H54 (cell line): ENCODE data around the gene NCKIPSD.

ENCODE experiments used
- DNase-seq: peaks from one replicate; pipeline ENCODE4 v3.0.0; 2011; ENCODE audit warnings: low spot score, mixed read lengths; ENCODE audit not compliant: insufficient read length
- FAIRE-seq: peaks from 3 replicates; lab custom pipeline; 2011; peaks lifted over from hg19 to GRCh38; lab: Jason Lieb, UNC
- POLR2A ChIP-seq: IDR thresholded peaks from 2 replicates; pipeline ENCODE4 v1.6.1; 2011; ENCODE audit warnings: low read depth, mild to moderate bottlenecking, low read length

The NCKIPSD gene

GRCh38 chr3:48656061-48656840, 29.5 kb downstream of the NCKIPSD start:
- no peak for FAIRE-seq
- DNase-seq, result no peak
- TF ChIP-seq POLR2A, result no peak

GRCh38 chr3:48655606-48656005, 30.1 kb downstream of the NCKIPSD start:
- no peak for TF ChIP-seq POLR2A
- no peak for DNase-seq
- FAIRE-seq, result no peak

GRCh38 chr3:48655063-48655462, 30.7 kb downstream of the NCKIPSD start:
- no peak for DNase-seq
- TF ChIP-seq POLR2A, result no peak
- no peak for FAIRE-seq

- DNase-seq, result no peak
- no peak for TF ChIP-seq POLR2A
- no peak for FAIRE-seq
Measured at GRCh38 chr3:48652923-48653715, 32.6 kb downstream of the NCKIPSD start.

GRCh38 chr3:48651771-48652170, 33.9 kb downstream of the NCKIPSD start:
- no peak for FAIRE-seq
- no peak for DNase-seq
- TF ChIP-seq POLR2A, result no peak

GRCh38 chr3:48650723-48651122, 35.0 kb downstream of the NCKIPSD start:
- TF ChIP-seq POLR2A, result no peak
- FAIRE-seq (no peak), DNase-seq (no peak)

- DNase-seq (no peak), FAIRE-seq (no peak)
- TF ChIP-seq POLR2A, result no peak
Measured at GRCh38 chr3:48648188-48648850, 37.4 kb downstream of the NCKIPSD start.

- no peak for DNase-seq
- FAIRE-seq, result no peak
Measured at GRCh38 chr3:48647714-48648113, 38.0 kb downstream of the NCKIPSD start.

GRCh38 chr3:48644898-48645760, 40.6 kb downstream of the NCKIPSD start:
- TF ChIP-seq POLR2A, result no peak
- DNase-seq, result no peak
- no peak for FAIRE-seq

More at GRCh38 chr3:48647714-48648113, 38.0 kb downstream of the NCKIPSD start:
- no peak for TF ChIP-seq POLR2A

- TF ChIP-seq POLR2A, result no peak
- no peak for DNase-seq
- no peak for FAIRE-seq
Measured at GRCh38 chr3:48642605-48643004, 43.1 kb downstream of the NCKIPSD start.

- TF ChIP-seq POLR2A, result no peak
- FAIRE-seq, result no peak
- DNase-seq, result no peak
Measured at GRCh38 chr3:48641396-48641795, 44.3 kb downstream of the NCKIPSD start.

GRCh38 chr3:48639944-48640606, 45.6 kb downstream of the NCKIPSD start:
- DNase-seq (no peak), FAIRE-seq (no peak)
- no peak for TF ChIP-seq POLR2A

- DNase-seq (no peak), FAIRE-seq (no peak)
- no peak for TF ChIP-seq POLR2A
Measured at GRCh38 chr3:48637305-48637704, 48.4 kb downstream of the NCKIPSD start.
